ENCODE data around the gene FGF14.

Gene FGF14
- total RNA-seq: 0.09 to 0.58 (median 0.17) reads per million in 3 donors

DNA sequence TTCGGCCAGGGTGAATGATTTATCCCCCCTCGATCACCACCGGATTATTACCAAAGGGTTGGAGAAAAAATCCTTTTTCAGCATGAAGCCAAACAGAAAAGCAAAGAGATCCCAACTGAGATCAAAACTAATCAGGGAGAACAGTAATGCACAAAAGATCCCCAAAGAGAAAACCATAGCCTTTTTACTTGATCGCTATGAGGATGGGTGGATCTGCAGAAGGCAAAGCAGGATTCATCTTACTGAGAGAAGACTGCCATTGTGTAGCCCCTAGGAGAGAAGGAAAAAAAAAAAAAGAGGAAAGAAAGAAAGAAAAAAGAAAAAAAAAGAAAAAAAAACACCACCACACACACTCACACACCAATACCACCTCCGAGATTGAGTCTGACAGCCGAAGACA, at the start of gene FGF14:
TSS of gene FGF14 (minus strand) at position 283 of the 400 bp plus-strand sequence.
- Histone ChIP-seq H3K36me3 (ENCODE audit: control insufficient read depth, insufficient read depth, low read length) (no peaks in the 10 kb centered on the region), H3K9me3 (ENCODE audit: control insufficient read depth, low read length) (no peaks in the 10 kb centered on the region), H3K27me3 (replicated peaks; ENCODE audit: control insufficient read depth, insufficient read depth, low read length, poor library complexity, severe bottlenecking) (peaks cover 31% of the 10 kb centered on the region), H3K4me3 (ENCODE audit: insufficient read depth, low read depth, low read length, poor library complexity, severe bottlenecking) (peak within 1 kb of the TSS; percentile 54), H3K27ac (ENCODE audit: insufficient read depth, low read length, poor library complexity, severe bottlenecking) (no peak within 1 kb of the TSS), H3K4me1 (ENCODE audit: control insufficient read depth, insufficient read depth, low read length, poor library complexity, severe bottlenecking) (peaks cover 28% of the 10 kb centered on the region)
- DNase-seq: no peak

DNA sequence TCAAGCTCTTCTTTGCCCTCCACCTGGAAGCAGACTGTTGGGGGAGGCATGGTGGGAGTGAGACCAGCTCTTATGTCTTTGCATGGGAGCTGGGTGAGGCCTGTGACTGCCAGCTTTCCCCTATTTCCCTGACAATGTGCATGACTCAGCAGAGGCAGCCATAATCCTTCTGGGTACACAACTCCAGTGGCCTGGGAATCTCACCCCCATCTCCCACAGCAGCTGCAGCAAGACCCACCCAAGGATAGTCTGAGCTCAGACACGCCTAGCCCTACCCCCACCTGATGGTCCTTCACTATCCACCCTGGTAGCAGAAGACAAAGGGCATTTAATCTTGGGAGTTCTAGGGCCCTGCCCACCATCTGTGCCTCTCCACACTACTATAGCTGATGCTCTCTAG, 41.4 kb upstream of the FGF14 start:
- no peak for DNase-seq
- no peaks in the 10 kb centered on the region for H3K4me1 ChIP-seq (ENCODE audit: control insufficient read depth, insufficient read depth, low read length, poor library complexity, severe bottlenecking)
- no peak overlapping the region for H3K4me3 ChIP-seq (ENCODE audit: insufficient read depth, low read depth, low read length, poor library complexity, severe bottlenecking)
- no peaks in the 10 kb centered on the region for H3K27me3 ChIP-seq (replicated peaks; ENCODE audit: control insufficient read depth, insufficient read depth, low read length, poor library complexity, severe bottlenecking)
- H3K36me3 ChIP-seq (ENCODE audit: control insufficient read depth, insufficient read depth, low read length): no peaks in the 10 kb centered on the region
- no peaks in the 10 kb centered on the region for H3K9me3 ChIP-seq (ENCODE audit: control insufficient read depth, low read length)
- H3K27ac ChIP-seq (ENCODE audit: insufficient read depth, low read length, poor library complexity, severe bottlenecking): no peak overlapping the region

DNA sequence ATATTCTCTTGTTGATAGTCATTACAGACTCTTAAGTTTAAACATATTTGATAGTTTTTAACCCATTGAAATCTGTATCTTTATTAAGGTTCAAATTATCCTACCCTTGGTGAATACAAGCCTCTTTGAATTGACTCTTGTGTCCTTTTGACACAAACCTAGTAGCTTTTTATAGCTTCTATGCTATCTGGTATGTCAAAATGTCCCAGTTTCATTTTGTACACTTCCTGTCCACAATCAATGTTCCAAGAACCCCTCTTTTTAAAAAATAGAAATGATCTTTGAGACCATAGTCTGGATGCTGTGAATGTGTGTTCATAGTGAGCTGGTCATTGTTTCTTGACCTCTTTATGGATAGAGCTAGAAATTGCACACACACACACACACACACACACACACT, 39.2 kb upstream of the FGF14 start:
- H3K4me1 ChIP-seq (ENCODE audit: control insufficient read depth, insufficient read depth, low read length, poor library complexity, severe bottlenecking): no peaks in the 10 kb centered on the region
- no peaks in the 10 kb centered on the region for H3K27me3 ChIP-seq (replicated peaks; ENCODE audit: control insufficient read depth, insufficient read depth, low read length, poor library complexity, severe bottlenecking)
- no peak overlapping the region for H3K4me3 ChIP-seq (ENCODE audit: insufficient read depth, low read depth, low read length, poor library complexity, severe bottlenecking)
- no peak overlapping the region for H3K27ac ChIP-seq (ENCODE audit: insufficient read depth, low read length, poor library complexity, severe bottlenecking)
- no peaks in the 10 kb centered on the region for H3K36me3 ChIP-seq (ENCODE audit: control insufficient read depth, insufficient read depth, low read length)
- DNase-seq: no peak
- H3K9me3 ChIP-seq (ENCODE audit: control insufficient read depth, low read length): no peaks in the 10 kb centered on the region

DNA sequence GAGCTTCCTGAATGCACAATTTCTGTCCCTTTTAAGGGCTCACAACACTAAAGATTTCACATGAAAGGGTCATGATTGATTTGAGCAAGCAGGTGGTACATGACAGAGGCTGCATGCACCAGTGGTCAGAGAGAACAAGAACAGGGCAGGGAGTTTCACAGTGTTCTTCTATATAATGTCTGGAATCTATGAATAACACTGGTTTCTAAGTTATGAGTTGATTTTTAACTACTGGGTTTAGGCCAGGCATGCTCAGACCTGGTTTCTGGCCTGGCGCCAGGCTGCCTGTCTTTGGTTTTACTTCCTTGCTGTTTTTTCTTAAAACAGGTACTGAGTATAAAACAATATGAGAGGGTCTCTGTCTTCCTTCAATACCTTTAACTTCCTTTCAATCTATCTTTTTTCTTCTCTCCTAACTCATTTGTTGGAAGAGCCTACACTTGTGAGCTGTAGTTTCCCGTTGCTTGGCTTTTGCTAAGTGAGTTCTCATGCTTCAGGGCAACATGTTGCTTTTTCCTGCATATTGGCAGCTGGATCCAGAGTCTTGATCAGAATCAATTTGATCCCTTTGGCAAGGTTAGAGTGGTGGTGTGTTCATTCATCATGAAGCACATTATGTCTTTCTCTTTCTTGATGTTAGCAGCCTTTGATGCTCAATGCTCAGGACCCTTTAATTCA, 38.5 kb upstream of the FGF14 start:
- H3K27me3 ChIP-seq (replicated peaks; ENCODE audit: control insufficient read depth, insufficient read depth, low read length, poor library complexity, severe bottlenecking): no peaks in the 10 kb centered on the region
- H3K4me1 ChIP-seq (ENCODE audit: control insufficient read depth, insufficient read depth, low read length, poor library complexity, severe bottlenecking): no peaks in the 10 kb centered on the region
- H3K4me3 ChIP-seq (ENCODE audit: insufficient read depth, low read depth, low read length, poor library complexity, severe bottlenecking): no peak overlapping the region
- H3K36me3 ChIP-seq (ENCODE audit: control insufficient read depth, insufficient read depth, low read length): no peaks in the 10 kb centered on the region
- no peaks in the 10 kb centered on the region for H3K9me3 ChIP-seq (ENCODE audit: control insufficient read depth, low read length)
- no peak overlapping the region for H3K27ac ChIP-seq (ENCODE audit: insufficient read depth, low read length, poor library complexity, severe bottlenecking)
- no peak for DNase-seq

DNA sequence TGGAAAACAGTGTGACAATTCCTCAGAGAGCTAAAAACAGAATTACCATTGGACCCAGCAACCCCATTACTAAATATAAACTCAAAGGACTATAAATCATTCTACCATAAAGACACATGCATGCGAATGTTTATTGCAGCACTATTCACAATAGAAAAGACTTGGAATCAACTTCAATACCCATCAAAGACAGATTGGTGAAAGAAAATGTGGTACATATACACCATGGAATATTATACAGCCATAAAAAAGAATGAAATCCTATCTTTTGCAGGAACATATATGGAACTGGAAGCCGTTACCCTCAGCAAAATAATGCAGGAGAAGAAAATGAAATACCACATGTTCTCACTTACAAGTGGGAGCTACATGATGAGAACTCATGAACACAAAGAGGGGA, 20.8 kb upstream of the FGF14 start:
- Histone ChIP-seq H3K4me1 (ENCODE audit: control insufficient read depth, insufficient read depth, low read length, poor library complexity, severe bottlenecking) (no peaks in the 10 kb centered on the region), H3K9me3 (ENCODE audit: control insufficient read depth, low read length) (no peaks in the 10 kb centered on the region), H3K36me3 (ENCODE audit: control insufficient read depth, insufficient read depth, low read length) (no peaks in the 10 kb centered on the region), H3K27ac (ENCODE audit: insufficient read depth, low read length, poor library complexity, severe bottlenecking) (no peak overlapping the region), H3K4me3 (ENCODE audit: insufficient read depth, low read depth, low read length, poor library complexity, severe bottlenecking) (no peak overlapping the region), H3K27me3 (replicated peaks; ENCODE audit: control insufficient read depth, insufficient read depth, low read length, poor library complexity, severe bottlenecking) (no peaks in the 10 kb centered on the region)
- no peak for DNase-seq

DNA sequence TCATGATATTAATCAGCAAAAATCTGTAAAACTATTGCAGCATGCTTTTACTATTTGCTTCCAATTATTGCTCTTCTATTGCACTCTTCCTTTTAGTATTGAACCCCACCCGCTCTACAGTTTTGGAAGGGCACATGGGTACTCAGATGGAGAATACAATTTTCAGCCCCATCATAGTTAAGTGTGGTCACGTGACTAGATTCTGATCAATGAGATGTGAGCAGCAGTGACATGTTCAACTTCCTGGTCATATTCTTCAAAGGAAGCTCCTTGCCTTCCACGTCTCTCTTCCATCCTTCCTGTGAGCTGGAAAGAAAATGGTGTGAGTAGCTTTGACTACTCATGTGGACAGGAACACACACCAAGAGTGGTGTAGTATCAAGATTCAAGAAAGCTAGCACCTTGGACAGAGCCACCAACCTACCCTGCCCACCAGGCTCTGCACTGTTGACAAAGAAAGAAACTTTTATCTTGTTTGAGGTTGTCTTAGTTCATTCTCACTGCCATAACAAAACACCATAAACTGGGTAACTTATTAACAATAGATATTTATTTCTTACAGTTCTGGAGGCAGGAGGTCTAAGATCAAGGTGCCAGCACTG, 3.8 kb upstream of the FGF14 start:
- H3K36me3 ChIP-seq (ENCODE audit: control insufficient read depth, insufficient read depth, low read length): no peaks in the 10 kb centered on the region
- peaks cover 17% of the 10 kb centered on the region for H3K27me3 ChIP-seq (replicated peaks; ENCODE audit: control insufficient read depth, insufficient read depth, low read length, poor library complexity, severe bottlenecking)
- H3K27ac ChIP-seq (ENCODE audit: insufficient read depth, low read length, poor library complexity, severe bottlenecking): no peak overlapping the region
- no peak overlapping the region for H3K4me3 ChIP-seq (ENCODE audit: insufficient read depth, low read depth, low read length, poor library complexity, severe bottlenecking)
- H3K9me3 ChIP-seq (ENCODE audit: control insufficient read depth, low read length): no peaks in the 10 kb centered on the region
- H3K4me1 ChIP-seq (ENCODE audit: control insufficient read depth, insufficient read depth, low read length, poor library complexity, severe bottlenecking): peaks cover 15% of the 10 kb centered on the region
- DNase-seq: no peak

DNA sequence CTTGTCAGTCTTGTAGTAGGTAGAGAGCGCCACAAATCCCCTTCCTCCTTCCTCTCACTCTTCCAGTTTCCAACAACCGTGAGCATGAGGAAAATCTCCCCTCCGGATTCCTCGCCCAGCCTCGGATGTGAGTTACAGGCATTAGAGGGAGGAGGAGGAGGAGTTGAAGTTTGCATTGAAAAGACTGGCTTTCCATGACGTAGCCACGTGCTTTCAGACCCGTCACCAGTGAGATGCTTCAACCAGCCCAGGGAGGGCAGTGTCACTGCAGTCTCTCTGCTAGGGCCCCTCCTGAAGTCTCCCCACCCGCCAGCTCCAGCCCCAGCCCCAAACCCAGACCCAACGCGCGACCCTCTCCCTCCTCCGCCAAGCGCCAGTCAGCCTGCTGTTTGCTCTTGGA, 442 bp upstream of the FGF14 start:
- H3K4me3 ChIP-seq (ENCODE audit: insufficient read depth, low read depth, low read length, poor library complexity, severe bottlenecking): no peak overlapping the region
- H3K4me1 ChIP-seq (ENCODE audit: control insufficient read depth, insufficient read depth, low read length, poor library complexity, severe bottlenecking): peaks cover 28% of the 10 kb centered on the region
- no peak for DNase-seq
- H3K36me3 ChIP-seq (ENCODE audit: control insufficient read depth, insufficient read depth, low read length): no peaks in the 10 kb centered on the region
- H3K27ac ChIP-seq (ENCODE audit: insufficient read depth, low read length, poor library complexity, severe bottlenecking): no peak overlapping the region
- no peaks in the 10 kb centered on the region for H3K9me3 ChIP-seq (ENCODE audit: control insufficient read depth, low read length)
- peaks cover 31% of the 10 kb centered on the region for H3K27me3 ChIP-seq (replicated peaks; ENCODE audit: control insufficient read depth, insufficient read depth, low read length, poor library complexity, severe bottlenecking)

DNA sequence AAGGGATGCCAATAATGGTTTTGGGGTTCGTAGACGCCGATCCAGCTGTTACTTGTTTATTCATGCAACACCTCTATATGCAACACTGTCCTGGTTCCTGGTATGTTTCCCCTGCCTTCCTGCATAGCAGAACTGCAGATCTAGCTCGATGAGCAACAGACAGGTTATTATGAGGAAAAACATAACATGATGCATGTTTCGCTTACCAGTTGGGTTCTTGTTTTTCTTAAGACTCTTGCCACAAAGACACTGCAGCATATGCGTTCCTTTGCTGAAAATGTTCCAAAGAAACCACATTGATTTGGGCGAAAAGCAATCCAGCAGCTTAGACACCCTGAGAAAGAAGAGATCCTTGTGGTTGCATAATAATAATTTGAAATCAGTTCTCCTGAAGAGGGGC, 583 bp downstream of the FGF14 start:
- no peaks in the 10 kb centered on the region for H3K36me3 ChIP-seq (ENCODE audit: control insufficient read depth, insufficient read depth, low read length)
- H3K9me3 ChIP-seq (ENCODE audit: control insufficient read depth, low read length): no peaks in the 10 kb centered on the region
- H3K4me3 ChIP-seq (ENCODE audit: insufficient read depth, low read depth, low read length, poor library complexity, severe bottlenecking): peak overlapping the region; percentile 54
- peaks cover 31% of the 10 kb centered on the region for H3K27me3 ChIP-seq (replicated peaks; ENCODE audit: control insufficient read depth, insufficient read depth, low read length, poor library complexity, severe bottlenecking)
- H3K27ac ChIP-seq (ENCODE audit: insufficient read depth, low read length, poor library complexity, severe bottlenecking): no peak overlapping the region
- peaks cover 28% of the 10 kb centered on the region for H3K4me1 ChIP-seq (ENCODE audit: control insufficient read depth, insufficient read depth, low read length, poor library complexity, severe bottlenecking)
- DNase-seq: no peak

DNA sequence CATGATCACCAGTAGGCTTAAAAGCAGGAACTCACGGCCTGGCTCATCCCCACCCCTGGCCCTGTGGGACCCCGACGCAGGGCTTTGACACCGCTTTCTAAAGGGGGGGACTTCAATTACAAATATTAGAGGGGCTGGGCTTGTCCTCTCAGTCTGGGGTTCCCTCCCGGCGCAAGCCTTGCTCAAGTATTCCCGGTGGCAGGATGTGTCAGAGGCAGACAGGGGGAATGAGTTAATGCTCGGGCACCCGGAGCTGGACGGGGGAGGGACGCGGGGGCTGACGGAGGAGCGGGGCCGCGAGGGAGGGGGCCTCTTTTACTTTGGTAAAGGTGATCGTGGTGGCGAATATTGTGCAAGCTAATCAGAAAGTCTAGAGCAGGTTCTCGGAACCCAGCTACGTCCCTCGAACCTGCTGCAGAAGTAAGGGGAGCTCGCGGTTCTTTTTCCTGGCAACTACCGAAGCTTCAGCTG, 1.1 kb downstream of the FGF14 start:
- no peak for DNase-seq
- Histone ChIP-seq H3K27ac (ENCODE audit: insufficient read depth, low read length, poor library complexity, severe bottlenecking) (no peak overlapping the region), H3K27me3 (replicated peaks; ENCODE audit: control insufficient read depth, insufficient read depth, low read length, poor library complexity, severe bottlenecking) (peaks cover 31% of the 10 kb centered on the region), H3K4me3 (ENCODE audit: insufficient read depth, low read depth, low read length, poor library complexity, severe bottlenecking) (peak overlapping the region; percentile 54), H3K4me1 (ENCODE audit: control insufficient read depth, insufficient read depth, low read length, poor library complexity, severe bottlenecking) (peaks cover 28% of the 10 kb centered on the region), H3K36me3 (ENCODE audit: control insufficient read depth, insufficient read depth, low read length) (no peaks in the 10 kb centered on the region), H3K9me3 (ENCODE audit: control insufficient read depth, low read length) (no peaks in the 10 kb centered on the region)

DNA sequence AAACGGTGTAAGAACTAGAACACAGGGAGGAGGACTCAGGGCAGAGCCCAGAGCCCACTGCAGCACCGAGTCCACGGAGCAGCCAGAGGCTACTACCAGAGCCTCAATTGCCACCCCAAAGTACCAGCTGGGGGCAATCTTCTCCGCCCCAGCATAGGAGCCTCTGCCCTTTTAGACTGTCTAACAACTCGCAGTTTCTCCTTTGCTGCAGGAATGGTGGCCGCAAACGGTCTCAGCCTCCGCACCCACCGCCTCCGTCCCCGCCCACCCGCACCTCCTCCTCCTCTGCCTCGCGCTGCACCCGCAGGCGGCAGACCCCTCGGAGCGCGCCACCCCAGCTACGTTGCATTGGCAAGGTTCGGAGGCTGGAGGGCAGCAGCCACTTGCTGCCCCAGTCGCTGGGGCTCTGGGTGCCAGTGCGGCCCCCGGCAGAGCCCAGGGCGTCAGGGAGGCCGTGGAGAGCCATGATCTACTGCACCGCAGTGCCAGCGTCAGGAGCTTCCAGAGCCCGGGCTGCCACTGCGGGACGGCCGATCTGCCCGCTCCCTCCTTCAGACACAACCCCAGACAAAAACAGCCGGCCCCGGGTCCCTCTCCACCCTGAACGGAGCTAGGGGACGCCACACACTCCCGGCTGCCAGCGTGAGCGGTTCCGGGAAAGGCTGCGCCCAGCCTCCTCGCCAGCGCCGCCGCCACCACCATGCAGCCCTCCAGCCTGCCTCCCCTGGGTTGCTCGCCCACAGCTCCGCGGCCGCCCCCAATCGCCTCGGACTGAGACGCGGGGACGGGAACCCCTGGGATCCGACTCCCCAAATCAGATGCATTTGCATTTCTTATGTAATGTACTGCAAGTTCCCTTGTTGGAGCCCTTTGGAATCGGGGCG, 1.8 kb downstream of the FGF14 start:
- peaks cover 28% of the 10 kb centered on the region for H3K4me1 ChIP-seq (ENCODE audit: control insufficient read depth, insufficient read depth, low read length, poor library complexity, severe bottlenecking)
- peaks cover 31% of the 10 kb centered on the region for H3K27me3 ChIP-seq (replicated peaks; ENCODE audit: control insufficient read depth, insufficient read depth, low read length, poor library complexity, severe bottlenecking)
- H3K36me3 ChIP-seq (ENCODE audit: control insufficient read depth, insufficient read depth, low read length): no peaks in the 10 kb centered on the region
- peak overlapping the region; percentile 54 for H3K4me3 ChIP-seq (ENCODE audit: insufficient read depth, low read depth, low read length, poor library complexity, severe bottlenecking)
- no peaks in the 10 kb centered on the region for H3K9me3 ChIP-seq (ENCODE audit: control insufficient read depth, low read length)
- H3K27ac ChIP-seq (ENCODE audit: insufficient read depth, low read length, poor library complexity, severe bottlenecking): no peak overlapping the region
- DNase-seq: peak in 1 of 3 donors; percentile 10

Data from effector memory CD4-positive, alpha-beta T cell (primary cell).